Measurements from ENCODE around the gene KRTAP19-6. TPM values are rescaled to one million over a fixed set of nuclear protein-coding genes. Genes with fewer than 3 reads are reported as not detected.

KRTAP19-6 gene
- total RNA-seq, 1 donor from 2014 or later, result not detected

Other genes starting within 250 kb of the KRTAP19-6 start
- gene KRTAP26-1, start 221.5 kb downstream of the KRTAP19-6 start, total RNA-seq, result not detected
- not detected for gene KRTAP27-1, start 204.2 kb downstream of the KRTAP19-6 start, total RNA-seq
- not detected for gene KRTAP23-1, start 193.3 kb downstream of the KRTAP19-6 start, total RNA-seq
- not detected for gene KRTAP13-2, start 169.6 kb downstream of the KRTAP19-6 start, total RNA-seq
- not detected for gene KRTAP13-1, start 145.8 kb downstream of the KRTAP19-6 start, total RNA-seq
- gene KRTAP13-3, start 115.9 kb downstream of the KRTAP19-6 start, total RNA-seq, result not detected
- not detected for gene KRTAP13-4, start 111.6 kb downstream of the KRTAP19-6 start, total RNA-seq
- not detected for gene KRTAP15-1, start 101.6 kb downstream of the KRTAP19-6 start, total RNA-seq
- gene KRTAP19-1, start 61.5 kb downstream of the KRTAP19-6 start, total RNA-seq, result not detected
- gene KRTAP19-2, start 54.4 kb downstream of the KRTAP19-6 start, total RNA-seq, result not detected
- gene KRTAP19-3, start 49.9 kb downstream of the KRTAP19-6 start, total RNA-seq, result not detected
- gene KRTAP19-4, start 44.7 kb downstream of the KRTAP19-6 start, total RNA-seq, result not detected
- not detected for gene KRTAP19-5, start 39.7 kb downstream of the KRTAP19-6 start, total RNA-seq
- gene KRTAP19-7, start 19.4 kb upstream of the KRTAP19-6 start, total RNA-seq, result not detected
- gene KRTAP22-2, start 48.5 kb upstream of the KRTAP19-6 start, total RNA-seq, result not detected
- not detected for gene KRTAP6-3, start 50.6 kb upstream of the KRTAP19-6 start, total RNA-seq
- gene KRTAP6-2, start 57.0 kb upstream of the KRTAP19-6 start, total RNA-seq, result not detected
- not detected for gene KRTAP22-1, start 59.2 kb upstream of the KRTAP19-6 start, total RNA-seq
- not detected for gene KRTAP6-1, start 72.1 kb upstream of the KRTAP19-6 start, total RNA-seq
- gene KRTAP20-1, start 74.6 kb upstream of the KRTAP19-6 start, total RNA-seq, result not detected
- not detected for gene KRTAP20-4, start 78.8 kb upstream of the KRTAP19-6 start, total RNA-seq
- not detected for gene KRTAP20-2, start 93.3 kb upstream of the KRTAP19-6 start, total RNA-seq
- not detected for gene KRTAP20-3, start 101.0 kb upstream of the KRTAP19-6 start, total RNA-seq
- gene KRTAP21-3, start 176.9 kb upstream of the KRTAP19-6 start, total RNA-seq, result not detected
- gene KRTAP21-2, start 205.4 kb upstream of the KRTAP19-6 start, total RNA-seq, result not detected
- not detected for gene KRTAP21-1, start 213.6 kb upstream of the KRTAP19-6 start, total RNA-seq